ENCODE data around the gene TMEFF1.

DNA sequence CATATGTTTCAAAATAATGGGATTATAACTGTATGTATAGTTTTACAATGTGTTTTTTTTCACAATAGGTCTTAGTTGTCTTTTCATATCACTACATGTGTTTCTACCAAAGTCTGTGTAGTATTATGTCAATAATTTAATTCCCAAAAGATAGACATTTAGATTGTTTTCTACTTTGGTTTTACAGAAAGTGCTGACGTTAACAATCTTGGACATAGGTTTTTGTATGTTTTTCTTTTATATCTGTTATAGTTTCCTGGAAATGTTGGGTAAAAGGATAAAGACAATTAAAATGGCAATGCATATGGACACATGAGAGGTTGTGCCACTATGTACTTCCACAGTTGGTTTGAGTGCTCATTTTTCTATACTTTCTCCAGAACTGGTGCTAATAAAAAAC, 15.2 kb downstream of the TMEFF1 start:
- TF ChIP-seq, protein P1, sequence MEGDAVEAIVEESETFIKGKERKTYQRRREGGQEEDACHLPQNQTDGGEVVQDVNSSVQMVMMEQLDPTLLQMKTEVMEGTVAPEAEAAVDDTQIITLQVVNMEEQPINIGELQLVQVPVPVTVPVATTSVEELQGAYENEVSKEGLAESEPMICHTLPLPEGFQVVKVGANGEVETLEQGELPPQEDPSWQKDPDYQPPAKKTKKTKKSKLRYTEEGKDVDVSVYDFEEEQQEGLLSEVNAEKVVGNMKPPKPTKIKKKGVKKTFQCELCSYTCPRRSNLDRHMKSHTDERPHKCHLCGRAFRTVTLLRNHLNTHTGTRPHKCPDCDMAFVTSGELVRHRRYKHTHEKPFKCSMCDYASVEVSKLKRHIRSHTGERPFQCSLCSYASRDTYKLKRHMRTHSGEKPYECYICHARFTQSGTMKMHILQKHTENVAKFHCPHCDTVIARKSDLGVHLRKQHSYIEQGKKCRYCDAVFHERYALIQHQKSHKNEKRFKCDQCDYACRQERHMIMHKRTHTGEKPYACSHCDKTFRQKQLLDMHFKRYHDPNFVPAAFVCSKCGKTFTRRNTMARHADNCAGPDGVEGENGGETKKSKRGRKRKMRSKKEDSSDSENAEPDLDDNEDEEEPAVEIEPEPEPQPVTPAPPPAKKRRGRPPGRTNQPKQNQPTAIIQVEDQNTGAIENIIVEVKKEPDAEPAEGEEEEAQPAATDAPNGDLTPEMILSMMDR (IDR thresholded peaks at IDR 0.05; ENCODE audit: insufficient read depth, low read length, poor library complexity, severe bottlenecking) = no peak
- no peak for TF ChIP-seq EZH2phosphoT487 (conservative IDR thresholded peaks at IDR 0.05; ENCODE audit: low read length)

All from SU-DHL-6 (cell line).